ENCODE data around the gene TBC1D22A. TPM values are rescaled to one million over a fixed set of nuclear protein-coding genes. Genes with fewer than 3 reads are reported as not detected.
A peak's percentile ranks its signal among the peaks of the same experiment; 100 is the strongest.

TBC1D22A gene
- total RNA-seq, 2 donors from 2014 or later: 31.9 to 43.4 TPM

GRCh38 chr22:46752988-46753310 is 9.5 kb upstream of the TBC1D22A start:
- H3K4me1 Mint-ChIP-seq (ENCODE audit: low read depth in 2 of 2): peaks cover 24 to 36% of the 10 kb centered on the region in 2 donors
- H3K27ac Mint-ChIP-seq: peak overlapping the region; percentile 89 to 96
- H3K9me3 Mint-ChIP-seq: peaks cover 5% of the 10 kb centered on the region
- peaks cover 4% of the 10 kb centered on the region for H3K36me3 Mint-ChIP-seq
- DNase-seq (ENCODE audit: low spot score) (no peak), ATAC-seq (no peak)
- H3K27me3 Mint-ChIP-seq: no peaks in the 10 kb centered on the region
- H3K4me3 Mint-ChIP-seq: no peak overlapping the region

GRCh38 chr22:46753360-46753759 is 9.1 kb upstream of the TBC1D22A start:
- Mint-ChIP-seq H3K36me3 (peaks cover 4% of the 10 kb centered on the region), H3K9me3 (peaks cover 5% of the 10 kb centered on the region), H3K4me1 (ENCODE audit: low read depth in 2 of 2) (peaks cover 25 to 38% of the 10 kb centered on the region in 2 donors), H3K4me3 (peak overlapping the region; percentile 67), H3K27ac (peak overlapping the region; percentile 89 to 96), H3K27me3 (no peaks in the 10 kb centered on the region)
- ATAC-seq (no peak), DNase-seq (ENCODE audit: low spot score) (no peak)

DNA sequence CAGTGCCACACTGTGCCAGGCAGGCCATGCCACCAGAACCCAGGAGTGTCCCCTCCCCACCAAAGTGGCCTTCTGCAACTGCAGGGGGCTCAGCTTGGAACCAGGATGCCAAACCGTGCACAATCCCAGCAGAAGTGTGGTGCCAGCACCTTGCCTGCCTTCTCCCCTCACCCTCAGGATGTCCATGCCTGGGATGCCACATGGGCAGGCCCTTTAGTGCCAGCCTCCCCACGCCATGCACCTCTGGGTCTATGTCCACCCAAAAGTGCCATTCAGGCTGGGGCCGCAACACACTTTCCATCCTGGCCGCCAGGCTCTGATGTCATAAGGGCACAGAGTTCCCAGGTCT is 8.7 kb upstream of the TBC1D22A start:
- Mint-ChIP-seq H3K4me3 (peak overlapping the region; percentile 67), H3K27me3 (no peaks in the 10 kb centered on the region), H3K27ac (peak overlapping the region; percentile 89 to 96), H3K9me3 (peaks cover 5% of the 10 kb centered on the region), H3K36me3 (peaks cover 4% of the 10 kb centered on the region), H3K4me1 (ENCODE audit: low read depth in 2 of 2) (peaks cover 28 to 40% of the 10 kb centered on the region in 2 donors)
- ATAC-seq (no peak), DNase-seq (ENCODE audit: low spot score) (no peak)

DNA sequence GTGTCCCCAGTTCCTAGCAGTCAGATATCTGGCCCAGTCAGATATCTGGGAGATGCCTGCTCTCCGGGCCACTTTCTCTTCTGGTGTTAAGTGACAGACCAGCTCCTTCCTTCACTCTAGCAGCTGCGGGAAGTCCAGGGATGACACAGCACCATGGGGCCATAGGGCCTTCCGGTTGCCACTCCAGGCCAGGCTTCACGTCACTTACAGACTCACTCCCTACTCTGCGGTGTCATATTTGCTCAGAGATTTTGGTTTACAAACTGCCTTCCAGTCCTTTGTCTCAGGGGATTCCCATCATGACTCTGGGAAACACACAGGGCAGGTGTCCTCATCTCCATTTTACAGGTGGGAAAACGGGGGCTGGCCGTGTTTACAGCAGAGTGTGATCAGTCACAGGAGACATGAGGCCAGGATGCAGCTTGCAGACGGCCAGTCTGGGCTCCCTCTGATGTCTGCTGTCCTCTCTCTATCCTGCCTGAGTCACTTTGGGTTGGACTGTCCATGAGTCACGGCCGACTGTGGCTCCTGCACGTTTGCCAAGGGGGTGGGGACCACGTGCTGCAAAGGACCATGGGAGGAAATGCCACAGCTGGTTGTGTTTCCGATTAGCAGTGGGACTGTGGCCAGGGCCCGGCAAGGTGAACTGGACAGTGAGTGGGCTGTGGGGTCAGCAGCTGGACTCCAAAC is 8.2 kb upstream of the TBC1D22A start:
- H3K4me1 Mint-ChIP-seq (ENCODE audit: low read depth in 2 of 2): peaks cover 24 to 37% of the 10 kb centered on the region in 2 donors
- H3K27ac Mint-ChIP-seq: peak overlapping the region; percentile 89 to 96
- DNase-seq (ENCODE audit: low spot score) (peak; percentile 88), ATAC-seq (peak; percentile 91 to 94)
- H3K27me3 Mint-ChIP-seq: no peaks in the 10 kb centered on the region
- peak overlapping the region; percentile 67 for H3K4me3 Mint-ChIP-seq
- peaks cover 5% of the 10 kb centered on the region for H3K9me3 Mint-ChIP-seq
- H3K36me3 Mint-ChIP-seq: peaks cover 4% of the 10 kb centered on the region

DNA sequence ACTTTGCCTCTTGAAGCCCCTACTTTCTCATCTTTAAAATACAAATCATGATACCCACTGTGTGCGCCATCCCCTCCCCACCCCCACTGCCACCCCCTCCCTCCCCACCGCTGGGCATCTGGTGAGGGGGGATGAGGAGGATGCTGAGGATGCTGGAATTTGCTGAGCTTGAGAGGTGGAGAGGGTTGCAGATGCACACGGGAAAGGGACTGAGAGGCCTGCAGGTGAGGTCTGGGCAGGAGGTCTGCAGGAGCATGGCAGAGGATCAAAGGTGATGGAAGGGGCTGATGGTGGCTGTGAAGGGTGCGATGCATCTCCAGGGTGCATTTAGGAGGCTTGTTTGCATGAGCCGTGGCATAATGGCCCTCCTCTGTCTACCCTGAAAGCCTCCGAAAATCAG is 7.6 kb upstream of the TBC1D22A start:
- DNase-seq (ENCODE audit: low spot score): no peak
- no peak overlapping the region for H3K4me3 Mint-ChIP-seq
- H3K36me3 Mint-ChIP-seq: peaks cover 4% of the 10 kb centered on the region
- H3K27ac Mint-ChIP-seq: peak overlapping the region; percentile 89 to 96
- no peaks in the 10 kb centered on the region for H3K27me3 Mint-ChIP-seq
- H3K9me3 Mint-ChIP-seq: peaks cover 5% of the 10 kb centered on the region
- peaks cover 19 to 32% of the 10 kb centered on the region in 2 donors for H3K4me1 Mint-ChIP-seq (ENCODE audit: low read depth in 2 of 2)
- no peak for ATAC-seq

GRCh38 chr22:46755525-46755924 is 6.9 kb upstream of the TBC1D22A start:
- ATAC-seq (no peak), DNase-seq (ENCODE audit: low spot score) (peak; percentile 38)
- peaks cover 16 to 25% of the 10 kb centered on the region in 2 donors for H3K4me1 Mint-ChIP-seq (ENCODE audit: low read depth in 2 of 2)
- peaks cover 5% of the 10 kb centered on the region for H3K9me3 Mint-ChIP-seq
- no peak overlapping the region for H3K4me3 Mint-ChIP-seq
- peaks cover 4% of the 10 kb centered on the region for H3K36me3 Mint-ChIP-seq
- H3K27me3 Mint-ChIP-seq: no peaks in the 10 kb centered on the region
- no peak overlapping the region for H3K27ac Mint-ChIP-seq

GRCh38 chr22:46756097-46756496 is 6.4 kb upstream of the TBC1D22A start:
- H3K9me3 Mint-ChIP-seq: peaks cover 5% of the 10 kb centered on the region
- H3K4me3 Mint-ChIP-seq: no peak overlapping the region
- peaks cover 4% of the 10 kb centered on the region for H3K36me3 Mint-ChIP-seq
- ATAC-seq (no peak), DNase-seq (ENCODE audit: low spot score) (peak; percentile 59)
- no peaks in the 10 kb centered on the region for H3K27me3 Mint-ChIP-seq
- peaks cover 19 to 25% of the 10 kb centered on the region in 2 donors for H3K4me1 Mint-ChIP-seq (ENCODE audit: low read depth in 2 of 2)
- H3K27ac Mint-ChIP-seq: no peak overlapping the region

- ATAC-seq (no peak), DNase-seq (ENCODE audit: low spot score) (peak; percentile 12)
- no peak overlapping the region for H3K4me3 Mint-ChIP-seq
- H3K4me1 Mint-ChIP-seq (ENCODE audit: low read depth in 2 of 2): peaks cover 26 to 29% of the 10 kb centered on the region in 2 donors
- peaks cover 4% of the 10 kb centered on the region for H3K36me3 Mint-ChIP-seq
- peaks cover 5% of the 10 kb centered on the region for H3K9me3 Mint-ChIP-seq
- H3K27me3 Mint-ChIP-seq: no peaks in the 10 kb centered on the region
- no peak overlapping the region for H3K27ac Mint-ChIP-seq
These were observed 5.3 kb upstream of the TBC1D22A start for GRCh38 chr22:46757104-46757503.

- DNase-seq (ENCODE audit: low spot score) (no peak), ATAC-seq (no peak)
- Mint-ChIP-seq H3K4me3 (no peak overlapping the region), H3K36me3 (peaks cover 4% of the 10 kb centered on the region), H3K9me3 (peaks cover 5% of the 10 kb centered on the region), H3K27me3 (no peaks in the 10 kb centered on the region), H3K27ac (peak overlapping the region in 1 of 2 donors; percentile 41), H3K4me1 (ENCODE audit: low read depth in 2 of 2) (peaks cover 31 to 39% of the 10 kb centered on the region in 2 donors)
These were observed 4.3 kb upstream of the TBC1D22A start for GRCh38 chr22:46758121-46758520.

DNA sequence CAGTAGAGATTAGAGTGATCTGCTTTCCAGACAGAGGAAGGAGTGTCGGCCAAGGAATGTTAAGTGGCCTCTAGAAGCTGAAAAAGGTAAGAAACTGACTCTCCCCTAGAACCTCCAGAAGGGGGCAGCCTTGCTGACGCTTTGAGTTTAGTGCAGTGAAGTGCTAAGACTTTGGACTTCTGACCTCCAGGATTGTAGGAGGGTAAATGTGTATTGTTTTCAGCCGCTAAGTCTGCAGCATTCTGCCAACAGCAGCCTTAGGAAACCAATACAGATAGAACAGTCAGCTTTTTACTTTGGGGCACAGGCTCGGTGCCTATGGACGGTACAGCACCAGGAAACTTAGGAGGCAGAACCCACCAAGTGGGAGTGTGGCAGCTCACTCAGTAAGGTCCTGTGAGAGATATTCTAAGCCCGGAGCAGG is 3.6 kb upstream of the TBC1D22A start:
- peaks cover 4% of the 10 kb centered on the region for H3K36me3 Mint-ChIP-seq
- no peak overlapping the region for H3K4me3 Mint-ChIP-seq
- peak overlapping the region; percentile 12 to 41 for H3K27ac Mint-ChIP-seq
- DNase-seq (ENCODE audit: low spot score): peak; percentile 75
- no peaks in the 10 kb centered on the region for H3K27me3 Mint-ChIP-seq
- ATAC-seq: no peak
- peaks cover 5% of the 10 kb centered on the region for H3K9me3 Mint-ChIP-seq
- peaks cover 36 to 43% of the 10 kb centered on the region in 2 donors for H3K4me1 Mint-ChIP-seq (ENCODE audit: low read depth in 2 of 2)

DNA sequence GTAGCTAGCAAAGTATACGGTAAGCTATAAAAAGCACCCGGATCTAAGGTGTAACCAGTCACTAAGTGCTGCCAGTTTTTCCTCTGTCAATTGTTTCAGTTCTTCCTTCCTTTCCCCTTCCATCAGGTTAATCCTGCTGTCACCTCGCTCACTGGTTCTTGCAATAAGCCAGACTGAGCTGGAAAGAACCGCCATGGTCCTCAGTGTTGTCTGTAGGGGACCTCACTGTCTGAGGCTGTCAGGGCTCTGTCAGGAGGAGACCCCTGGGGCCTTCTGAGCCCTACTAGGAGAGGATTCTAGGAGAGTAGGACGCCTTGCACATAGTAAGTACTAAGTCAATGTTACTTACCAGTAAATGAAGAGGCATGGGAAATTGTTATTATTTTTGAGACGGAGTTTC is 1.4 kb upstream of the TBC1D22A start:
- peaks cover 4% of the 10 kb centered on the region for H3K36me3 Mint-ChIP-seq
- DNase-seq (ENCODE audit: low spot score) (peak; percentile 53), ATAC-seq (no peak)
- peaks cover 46% of the 10 kb centered on the region in 2 donors for H3K4me1 Mint-ChIP-seq (ENCODE audit: low read depth in 2 of 2)
- no peaks in the 10 kb centered on the region for H3K27me3 Mint-ChIP-seq
- peak overlapping the region; percentile 100 for H3K27ac Mint-ChIP-seq
- H3K4me3 Mint-ChIP-seq: peak overlapping the region; percentile 100
- peaks cover 5% of the 10 kb centered on the region for H3K9me3 Mint-ChIP-seq

- H3K27me3 Mint-ChIP-seq: no peaks in the 10 kb centered on the region
- peak overlapping the region; percentile 100 for H3K4me3 Mint-ChIP-seq
- H3K27ac Mint-ChIP-seq: peak overlapping the region; percentile 100
- peaks cover 47% of the 10 kb centered on the region in 2 donors for H3K4me1 Mint-ChIP-seq (ENCODE audit: low read depth in 2 of 2)
- peaks cover under 1% of the 10 kb centered on the region for H3K9me3 Mint-ChIP-seq
- no peaks in the 10 kb centered on the region for H3K36me3 Mint-ChIP-seq
- ATAC-seq (no peak), DNase-seq (ENCODE audit: low spot score) (no peak)
These were observed 762 bp upstream of the TBC1D22A start for GRCh38 chr22:46761539-46762237.

DNA sequence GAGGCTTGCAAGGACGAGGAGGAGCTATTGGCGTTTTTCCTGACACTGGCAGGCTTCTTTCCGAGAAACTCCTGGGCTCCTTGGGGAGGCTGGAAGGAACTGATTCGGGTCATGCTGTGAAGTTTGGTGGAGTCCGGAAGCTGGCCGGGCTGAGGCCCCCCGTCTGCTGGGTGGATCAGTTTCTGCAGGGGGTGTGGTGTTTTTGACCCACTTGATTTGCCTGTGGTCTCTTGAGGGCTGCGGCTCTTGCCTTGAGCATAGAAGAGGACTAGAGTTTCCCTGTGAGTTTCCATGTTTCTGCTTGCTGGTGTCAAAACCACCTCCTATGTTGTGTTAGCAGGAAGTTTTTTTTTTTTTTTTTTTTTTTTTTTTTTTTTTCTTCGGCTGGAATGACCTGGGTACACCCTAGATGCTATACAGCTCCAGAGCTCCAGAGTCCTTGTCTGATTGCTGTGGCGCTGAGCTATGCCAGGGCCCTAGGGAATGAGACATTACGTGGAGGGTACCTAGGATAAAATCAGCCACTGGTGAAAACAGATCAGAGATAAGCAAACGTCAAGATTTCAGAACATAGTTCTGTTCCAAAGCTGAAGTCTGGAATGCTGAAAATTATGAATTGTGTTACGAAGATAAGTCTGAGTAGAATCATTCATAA is 728 bp downstream of the TBC1D22A start:
- H3K9me3 Mint-ChIP-seq: no peaks in the 10 kb centered on the region
- no peaks in the 10 kb centered on the region for H3K36me3 Mint-ChIP-seq
- peak overlapping the region; percentile 100 for H3K27ac Mint-ChIP-seq
- no peaks in the 10 kb centered on the region for H3K27me3 Mint-ChIP-seq
- peak; percentile 67 for DNase-seq (ENCODE audit: low spot score)
- peak overlapping the region; percentile 100 for H3K4me3 Mint-ChIP-seq
- peaks cover 61% of the 10 kb centered on the region in 2 donors for H3K4me1 Mint-ChIP-seq (ENCODE audit: low read depth in 2 of 2)
- peak; percentile 43 to 56 for ATAC-seq

DNA sequence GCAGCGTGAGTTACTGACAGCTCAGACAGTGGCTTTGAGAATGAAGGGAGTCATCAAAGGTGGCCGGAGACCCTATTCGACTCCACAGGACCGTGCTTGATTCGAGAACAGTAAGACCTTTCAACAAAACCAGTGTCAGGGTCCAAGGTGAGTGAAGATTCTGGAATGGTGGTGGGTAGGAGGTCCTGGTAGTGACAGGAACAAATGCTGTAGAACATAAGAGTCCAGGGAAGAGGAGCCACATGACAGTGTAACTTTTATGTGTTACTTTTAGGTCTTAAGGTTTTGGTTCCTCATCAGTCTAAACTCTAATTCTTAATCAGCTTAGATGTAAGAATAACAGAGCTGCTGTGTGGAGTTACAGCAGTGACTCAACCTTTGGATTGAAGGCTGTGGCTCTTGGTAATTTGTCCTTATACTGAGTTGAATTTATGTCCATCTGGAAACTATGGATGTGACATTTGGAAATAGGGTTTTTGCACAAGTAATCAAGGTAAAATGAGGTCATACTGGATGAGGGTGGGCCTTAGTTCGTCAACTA is 1.8 kb downstream of the TBC1D22A start:
- DNase-seq (ENCODE audit: low spot score): no peak
- no peaks in the 10 kb centered on the region for H3K9me3 Mint-ChIP-seq
- H3K36me3 Mint-ChIP-seq: no peaks in the 10 kb centered on the region
- ATAC-seq: no peak
- H3K4me3 Mint-ChIP-seq: peak overlapping the region; percentile 71
- H3K27ac Mint-ChIP-seq: peak overlapping the region; percentile 100
- no peaks in the 10 kb centered on the region for H3K27me3 Mint-ChIP-seq
- H3K4me1 Mint-ChIP-seq (ENCODE audit: low read depth in 2 of 2): peaks cover 56 to 59% of the 10 kb centered on the region in 2 donors
